Adrenal gland (tissue), 12 donors: ENCODE measurements around the gene NR5A1. TPM values are rescaled to one million over a fixed set of nuclear protein-coding genes. Genes with fewer than 3 reads are reported as not detected.

Experiments used
- DNase-seq, 7 donors: peaks; one replicate each; pipeline ENCODE4 v3.0.0-alpha.2; 2019 to 2020
- H3K27ac ChIP-seq, 5 donors: fragments of 200-600 bp; sonication (generic) in 4 of 5; 1 replicate in 3 of 5; 2 replicates in 2 of 5; pipeline versions ENCODE4 v1.5.1 to v1.8.0; 2016 to 2020; ENCODE audit warnings: mild to moderate bottlenecking in 1 of 5
- H3K27me3 ChIP-seq: fragments of 200-600 bp; 2 replicates; pipeline ENCODE4 v1.8.0; 2021
- H3K36me3 ChIP-seq, 2 donors: fragments of 200-600 bp; replicated peaks in 1 of 2; 1 replicate in 1 of 2; 2 replicates in 1 of 2; pipeline versions ENCODE4 v1.5.1 to v1.8.0; 2018 to 2022
- H3K4me1 ChIP-seq, 2 donors: fragments of 200-600 bp; replicated peaks in 1 of 2; 1 replicate in 1 of 2; 2 replicates in 1 of 2; pipeline versions ENCODE4 v1.5.1 to v1.8.0; 2018 to 2021
- H3K4me3 ChIP-seq, 4 donors: fragments of 200-600 bp; sonication (generic) in 3 of 4; one replicate each; pipeline ENCODE4 v1.5.1; 2016 to 2018
- H3K9me3 ChIP-seq, 3 donors: fragments of 200-600 bp; sonication (generic) in 1 of 3; replicated peaks in 1 of 3; 1 replicate in 2 of 3; 2 replicates in 1 of 3; pipeline versions ENCODE4 v1.5.1 to v1.8.0; 2016 to 2021
- POLR2A ChIP-seq, 2 donors: fragments of 450-650 bp; IDR thresholded peaks; one replicate each; pipeline ENCODE4 v1.6.1; 2017; ENCODE audit warnings: antibody characterized with exemption in 2 of 2, mild to moderate bottlenecking in 2 of 2, moderate library complexity in 1 of 2
- WGBS, 4 donors: extraction: QIAGEN DNeasy Blood & Tissue Kit in 2 of 4; methylation state at CpG; one replicate each; pipeline versions ENCODE4 v1.1.5 to v1.1.7; 2013 to 2017; 5-methylcytosine and 5-hydroxymethylcytosine counted together
- intact Hi-C, 2 donors: fragments of 100-400 bp; cut with DNase I; formaldehyde crosslinking; loops; one replicate each; pipeline versions ENCODE4 v1.14.1 to v1.15.0; 2022 to 2023
- polyA plus RNA-seq, 3 donors: library from polyadenylated mRNA; stranded (reverse); fragments of 200-250 nt in 2 of 3; fragments of 350-450 nt in 1 of 3; fragmentation: Illumina TruSeq in 1 of 3; extraction: RNeasy Lipid Tissue Mini Kit (QIAGEN cat#74804) in 1 of 3; gene quantifications; one replicate each; pipeline ENCODE4 v1.2.3, GENCODE V29; 2013 to 2014
- total RNA-seq, 9 donors: library from RNA; depleted of rRNA in 4 of 9; stranded (reverse); fragments of >200 nt in 4 of 9; fragments of 120-200 nt in 1 of 9; fragmentation: NEBNext Ultra II Directional in 1 of 9; extraction: Animal tissue kit (Norgen Biotek cat#: 25700) in 1 of 9; gene quantifications; one replicate each; pipeline versions ENCODE4 v1.1.0 to v1.2.4, GENCODE V29; 2013 to 2023
- TF ChIP-seq, protein P1 (sequence below), 6 experiments: fragments of 450-650 bp in 4 of 6; fragments of 200-600 bp in 2 of 6; sonication (generic) in 1 of 6; IDR thresholded peaks; 1 replicate in 5 of 6; 2 replicates in 1 of 6; pipeline versions ENCODE4 v1.5.1 to v1.8.0; 2016 to 2021; ENCODE audit warnings: antibody characterized with exemption in 6 of 6, mild to moderate bottlenecking in 2 of 6, moderate library complexity in 1 of 6
- donor health status: healthy with polysubstance abuse.
- donor health status: Bipolar disorder and iron deficiency.
- donor health status: DM: yes; HTN: yes; CAD: no.
- donor health status: DM: no; HTN: no; CAD: no.
- donor health status: DM: no; HTN: no; CAD: no.
- donor health status: DM: yes; HTN: yes; CAD: no.

Gene NR5A1
- total and polyA plus RNA-seq, 12 donors: 110 to 637 (median 216) TPM

DNA sequence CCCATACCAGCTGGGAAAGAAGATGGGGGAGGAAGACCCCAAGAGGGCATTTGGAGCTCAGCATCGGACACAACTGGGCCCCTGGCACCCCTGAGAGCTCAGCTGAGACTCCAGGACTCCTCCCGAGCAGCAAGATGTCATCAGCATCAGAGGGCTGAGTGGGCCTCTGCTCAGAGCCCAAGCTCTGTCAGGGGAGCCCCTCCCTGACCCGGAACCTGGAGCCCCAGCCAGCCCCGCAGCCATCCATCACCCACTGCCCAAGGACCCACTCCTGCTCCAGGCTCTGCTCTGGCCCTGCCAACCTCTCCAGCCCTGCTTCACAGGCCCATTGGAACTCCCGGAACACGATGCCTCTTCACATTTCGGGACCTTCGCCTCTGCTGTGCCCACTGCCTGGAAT lies 9.8 kb downstream of the NR5A1 start:
- Histone ChIP-seq H3K4me3 (no peak overlapping the region), H3K27me3 (no peaks in the 10 kb centered on the region), H3K27ac (peak overlapping the region in 2 of 5 donors; percentile 28 to 81), H3K9me3 (no peaks in the 10 kb centered on the region), H3K4me1 (peaks cover 26 to 68% of the 10 kb centered on the region in 2 donors), H3K36me3 (peaks cover 0 to 4% of the 10 kb centered on the region in 2 donors)
- intact Hi-C loops: no loop called here
- 54 to 76% (median 72%) methylated on average over 3 to 8 of the region's 8 CpGs for WGBS, 4 donors
- DNase-seq: peak in 3 of 7 donors; percentile 43 to 55 (median 50)
- TF ChIP-seq, protein P1, sequence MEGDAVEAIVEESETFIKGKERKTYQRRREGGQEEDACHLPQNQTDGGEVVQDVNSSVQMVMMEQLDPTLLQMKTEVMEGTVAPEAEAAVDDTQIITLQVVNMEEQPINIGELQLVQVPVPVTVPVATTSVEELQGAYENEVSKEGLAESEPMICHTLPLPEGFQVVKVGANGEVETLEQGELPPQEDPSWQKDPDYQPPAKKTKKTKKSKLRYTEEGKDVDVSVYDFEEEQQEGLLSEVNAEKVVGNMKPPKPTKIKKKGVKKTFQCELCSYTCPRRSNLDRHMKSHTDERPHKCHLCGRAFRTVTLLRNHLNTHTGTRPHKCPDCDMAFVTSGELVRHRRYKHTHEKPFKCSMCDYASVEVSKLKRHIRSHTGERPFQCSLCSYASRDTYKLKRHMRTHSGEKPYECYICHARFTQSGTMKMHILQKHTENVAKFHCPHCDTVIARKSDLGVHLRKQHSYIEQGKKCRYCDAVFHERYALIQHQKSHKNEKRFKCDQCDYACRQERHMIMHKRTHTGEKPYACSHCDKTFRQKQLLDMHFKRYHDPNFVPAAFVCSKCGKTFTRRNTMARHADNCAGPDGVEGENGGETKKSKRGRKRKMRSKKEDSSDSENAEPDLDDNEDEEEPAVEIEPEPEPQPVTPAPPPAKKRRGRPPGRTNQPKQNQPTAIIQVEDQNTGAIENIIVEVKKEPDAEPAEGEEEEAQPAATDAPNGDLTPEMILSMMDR (IDR thresholded peaks at IDR 0.05): no peak
- TF ChIP-seq POLR2A (IDR thresholded peaks at IDR 0.05): no peak

DNA sequence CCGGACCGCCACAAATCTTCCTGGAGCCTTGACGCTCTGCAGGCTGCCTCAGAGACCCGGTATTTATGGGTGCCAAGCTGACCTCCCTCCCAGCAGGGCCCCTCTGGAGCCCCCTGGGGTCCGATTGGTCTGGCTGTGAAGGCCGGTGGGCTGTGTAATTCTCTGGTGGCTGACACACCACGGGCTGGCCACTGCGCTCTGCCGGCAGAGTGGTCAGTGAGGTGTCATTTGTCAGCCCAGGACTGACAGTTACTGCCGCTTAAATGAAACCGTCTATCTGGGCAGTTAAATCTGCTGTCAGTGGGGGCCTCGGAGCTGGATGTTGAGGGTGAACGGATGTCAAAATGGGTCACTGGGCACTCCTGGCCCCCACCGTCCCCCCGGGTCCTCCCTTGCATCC lies 10.7 kb downstream of the NR5A1 start:
- Histone ChIP-seq H3K27me3 (no peaks in the 10 kb centered on the region), H3K4me3 (no peak overlapping the region), H3K4me1 (peaks cover 26 to 60% of the 10 kb centered on the region in 2 donors), H3K9me3 (no peaks in the 10 kb centered on the region), H3K36me3 (peaks cover 0 to 4% of the 10 kb centered on the region in 2 donors), H3K27ac (peak overlapping the region in 2 of 5 donors; percentile 26 to 81)
- peak in 1 of 7 donors; percentile 32 for DNase-seq
- WGBS, 4 donors: 34 to 42% (median 38%) methylated on average over 6 to 15 of the region's 15 CpGs
- intact Hi-C loops: no loop called here
- no peak for TF ChIP-seq POLR2A (IDR thresholded peaks at IDR 0.05)
- TF ChIP-seq, protein P1 (IDR thresholded peaks at IDR 0.05): no peak

DNA sequence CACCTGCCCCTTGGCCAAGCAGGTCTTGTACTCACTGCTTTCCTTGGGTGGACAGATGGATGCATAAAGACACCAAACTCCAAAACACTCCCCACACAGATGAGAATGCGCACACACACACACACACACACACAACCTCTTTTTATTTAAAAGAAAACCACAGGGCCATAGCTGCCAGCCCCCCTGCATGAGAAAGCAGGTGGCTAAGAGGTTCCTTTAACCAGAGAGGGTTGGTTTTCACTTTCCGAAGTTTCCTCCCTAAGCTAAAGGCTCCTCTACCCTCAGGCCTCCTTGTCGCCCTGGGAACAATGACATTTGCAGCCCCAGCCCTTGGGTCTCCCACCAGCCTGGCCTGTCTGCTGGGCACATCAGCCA lies 11.1 kb downstream of the NR5A1 start:
- WGBS, 4 donors: 64 to 75% (median 72%) methylated on average over 3 of the region's 3 CpGs
- intact Hi-C loops: no loop called here
- TF ChIP-seq, protein P1 (IDR thresholded peaks at IDR 0.05): no peak
- no peak for TF ChIP-seq POLR2A (IDR thresholded peaks at IDR 0.05)
- H3K9me3 ChIP-seq: no peaks in the 10 kb centered on the region
- no peak overlapping the region for H3K4me3 ChIP-seq
- H3K27ac ChIP-seq: peak overlapping the region in 2 of 5 donors; percentile 26 to 81
- no peak for DNase-seq
- H3K4me1 ChIP-seq: peaks cover 22 to 56% of the 10 kb centered on the region in 2 donors
- peaks cover 0 to 4% of the 10 kb centered on the region in 2 donors for H3K36me3 ChIP-seq
- H3K27me3 ChIP-seq: no peaks in the 10 kb centered on the region

DNA sequence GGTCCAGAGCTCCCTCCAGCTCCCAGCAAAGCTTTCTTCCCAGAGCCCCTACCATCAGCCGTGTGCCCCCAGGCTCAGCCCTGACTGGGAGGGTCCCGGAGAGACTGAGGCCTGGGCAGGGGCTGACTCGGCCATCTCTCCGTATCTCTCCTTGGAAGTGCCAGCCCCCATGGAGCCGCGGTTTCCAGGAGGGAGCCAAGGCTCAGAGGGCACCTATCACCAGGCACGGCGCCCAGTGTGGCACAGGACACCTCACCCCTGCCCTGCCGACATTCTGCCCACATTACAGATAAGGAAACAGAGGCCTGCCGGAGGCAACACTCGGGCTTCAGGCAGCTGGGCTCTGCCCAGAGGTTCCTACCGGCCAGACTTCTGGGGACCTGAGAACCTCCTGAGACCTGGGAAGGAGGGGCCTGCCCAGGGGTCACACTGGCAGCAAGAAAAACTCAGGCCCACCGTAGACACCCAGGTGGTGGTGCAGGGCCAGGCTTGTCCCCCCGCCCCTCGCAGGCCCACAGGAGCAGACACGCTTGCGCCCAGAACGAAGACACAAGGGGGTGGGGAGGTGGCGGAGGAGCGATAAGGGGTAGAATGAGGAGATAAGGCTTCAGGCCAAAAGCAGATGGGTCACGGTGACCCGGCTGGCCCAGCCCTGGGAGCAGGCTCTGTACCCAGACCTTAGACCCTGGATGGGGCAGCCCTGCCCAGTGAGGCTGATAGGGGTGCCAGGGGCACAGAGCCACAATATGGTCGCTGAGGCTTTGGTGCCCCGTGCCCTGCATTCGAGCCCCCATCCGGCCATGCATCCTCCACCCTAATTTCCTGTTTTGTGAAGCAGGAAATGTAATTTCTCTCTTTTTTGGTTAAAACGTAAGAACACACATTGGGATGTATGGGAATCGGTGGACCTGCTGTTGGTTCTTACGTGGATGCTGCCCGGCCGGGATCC lies 11.8 kb downstream of the NR5A1 start:
- Histone ChIP-seq H3K27me3 (no peaks in the 10 kb centered on the region), H3K9me3 (no peaks in the 10 kb centered on the region), H3K4me3 (no peak overlapping the region), H3K36me3 (peaks cover 0 to 4% of the 10 kb centered on the region in 2 donors), H3K4me1 (peaks cover 18 to 50% of the 10 kb centered on the region in 2 donors), H3K27ac (peak overlapping the region in 4 of 5 donors; percentile 18 to 59 (median 34))
- intact Hi-C loops: no loop called here
- peak in 3 of 7 donors; percentile 51 to 61 (median 51) for DNase-seq
- 43 to 57% (median 53%) methylated on average over 16 to 31 of the region's 31 CpGs for WGBS, 4 donors
- TF ChIP-seq, protein P1 (IDR thresholded peaks at IDR 0.05): no peak
- no peak for TF ChIP-seq POLR2A (IDR thresholded peaks at IDR 0.05)
